Daoy (cell line): ENCODE measurements around the gene NELL1. TPM values are rescaled to one million over a fixed set of nuclear protein-coding genes. Genes with fewer than 3 reads are reported as not detected.

Source experiments
- DNase-seq: peaks from one replicate; pipeline ENCODE4 v3.0.0-alpha.2; 2015; ENCODE audit warnings: low read depth
- total RNA-seq: library from RNA; depleted of rRNA; stranded (reverse); fragments of >200 nt; shearing (Covaris generic); gene quantifications from 2 replicates; pipeline ENCODE4 v1.2.3, GENCODE V29; 2014

Gene NELL1
- total RNA-seq, 1 experiment from 2014 or later = not detected

DNA sequence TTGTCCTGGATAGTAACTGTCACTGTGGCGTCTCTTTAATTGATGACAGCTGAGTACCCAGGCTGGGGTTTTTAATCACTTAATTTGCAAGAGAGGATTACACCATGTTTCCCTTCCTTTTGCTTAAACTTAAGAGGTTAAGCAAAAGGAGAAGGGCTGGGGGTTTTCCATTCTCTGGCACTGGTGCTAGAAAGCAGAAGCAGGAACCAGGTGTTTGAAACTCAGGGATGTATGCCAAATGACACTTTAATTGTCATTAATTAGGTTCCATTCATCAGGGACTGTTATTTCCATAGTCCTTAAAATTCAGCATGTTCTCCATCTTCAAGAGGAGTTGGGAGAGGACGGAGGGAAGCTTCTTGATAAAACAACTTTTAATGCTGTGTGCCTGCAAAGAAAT, 746.2 kb downstream of the NELL1 start:
- no peak for DNase-seq

- DNase-seq = no peak
These were observed 752.4 kb downstream of the NELL1 start for GRCh38 chr11:21421711-21422329.

- DNase-seq = no peak
These were observed 757.5 kb downstream of the NELL1 start for GRCh38 chr11:21426931-21427330.

- no peak for DNase-seq
These were observed 758.3 kb downstream of the NELL1 start for GRCh38 chr11:21427726-21428125.

DNA sequence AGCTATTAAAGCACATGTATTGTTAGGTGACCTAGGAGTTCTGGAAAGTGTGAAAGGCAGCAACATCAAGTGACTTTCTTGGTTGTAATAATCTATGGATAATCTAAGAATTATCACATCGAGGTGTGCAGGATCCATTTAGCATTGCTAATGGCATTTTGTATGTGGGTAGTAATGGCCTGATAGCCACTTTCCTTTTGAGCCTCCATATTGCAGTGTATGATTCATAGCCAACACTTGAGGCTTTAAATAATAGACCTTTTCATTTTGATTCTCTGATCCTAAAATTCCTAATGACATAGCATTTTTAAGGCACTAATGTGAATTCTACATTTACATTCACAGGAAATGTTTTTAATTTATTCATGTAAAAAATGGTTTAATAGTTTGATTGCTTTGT, 759.4 kb downstream of the NELL1 start:
- DNase-seq = no peak

DNA sequence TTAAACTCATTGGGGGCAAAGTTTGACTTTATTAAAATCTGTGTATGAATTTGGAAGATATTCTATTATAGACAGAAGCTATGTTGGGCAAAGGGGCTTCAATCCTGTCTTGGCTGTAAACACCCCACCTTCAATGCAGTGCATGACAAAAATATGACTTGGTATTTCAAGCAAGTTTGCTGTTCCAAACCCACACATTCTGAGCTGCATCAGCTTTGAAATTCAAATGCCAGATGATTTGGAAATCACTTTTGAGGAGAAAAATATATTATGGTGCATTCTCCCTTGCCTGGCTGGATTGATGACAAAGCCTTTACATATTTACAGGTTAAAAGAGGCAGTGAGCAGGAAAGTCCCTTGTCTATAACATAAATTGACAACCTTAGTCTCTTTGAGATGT, 760.0 kb downstream of the NELL1 start:
- DNase-seq = no peak

- DNase-seq = no peak
These were observed 761.2 kb downstream of the NELL1 start for GRCh38 chr11:21430537-21430936.

GRCh38 chr11:21446939-21447590, 777.7 kb downstream of the NELL1 start:
- no peak for DNase-seq

- no peak for DNase-seq
These were observed 778.5 kb downstream of the NELL1 start for GRCh38 chr11:21447871-21448270.

GRCh38 chr11:21456186-21456585, 786.8 kb downstream of the NELL1 start:
- no peak for DNase-seq

- no peak for DNase-seq
These were observed 790.7 kb downstream of the NELL1 start for GRCh38 chr11:21460082-21460481.

DNA sequence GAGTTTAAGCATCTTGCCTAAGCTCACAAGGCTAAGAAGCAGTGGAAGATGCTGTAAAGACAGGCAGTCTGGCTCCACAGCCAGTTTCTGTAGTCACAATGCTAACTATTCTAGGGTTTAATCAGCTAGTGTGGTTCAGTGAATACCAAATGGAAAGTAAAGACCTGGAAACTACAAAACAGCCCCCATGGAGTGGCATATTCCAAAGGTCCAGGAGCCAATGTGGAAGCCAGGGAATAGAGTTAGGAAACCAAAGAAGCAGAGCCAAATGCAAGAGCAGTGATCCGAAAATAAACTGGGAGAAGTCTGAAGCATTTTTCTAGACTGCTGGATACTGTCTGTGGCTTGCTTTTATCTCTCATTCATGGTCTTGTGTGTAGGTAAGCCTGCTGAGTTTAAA, 792.3 kb downstream of the NELL1 start:
- no peak for DNase-seq

DNA sequence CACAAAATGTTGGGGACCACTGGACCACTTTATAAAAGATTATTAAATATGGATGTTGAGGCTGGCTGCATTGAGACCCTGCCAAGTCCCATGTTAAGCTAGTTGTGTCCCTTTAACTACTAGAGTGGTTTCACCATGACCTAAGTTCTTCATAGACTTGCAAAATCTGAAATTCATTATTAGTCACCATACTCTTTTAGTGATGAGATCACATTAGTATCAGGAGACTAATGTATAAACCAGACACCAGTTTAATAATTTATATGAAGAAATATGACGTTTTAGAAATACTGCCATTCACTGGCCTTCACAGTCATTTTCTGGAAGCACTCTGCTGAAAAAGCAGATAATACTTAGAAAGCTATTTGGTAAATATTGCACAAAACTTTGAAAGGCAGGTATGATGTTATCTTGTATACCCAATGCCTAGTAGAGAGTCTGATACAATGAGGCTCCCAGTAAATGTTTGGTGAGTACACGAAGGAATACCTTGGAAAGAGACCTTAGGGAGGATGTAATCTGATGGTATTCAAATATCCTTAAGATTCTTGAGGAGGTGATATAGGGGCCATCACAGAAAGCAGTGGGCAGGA, 795.3 kb downstream of the NELL1 start:
- no peak for DNase-seq

- no peak for DNase-seq
These were observed 795.8 kb downstream of the NELL1 start for GRCh38 chr11:21465203-21465602.

GRCh38 chr11:21465920-21466319, 796.5 kb downstream of the NELL1 start:
- no peak for DNase-seq

DNA sequence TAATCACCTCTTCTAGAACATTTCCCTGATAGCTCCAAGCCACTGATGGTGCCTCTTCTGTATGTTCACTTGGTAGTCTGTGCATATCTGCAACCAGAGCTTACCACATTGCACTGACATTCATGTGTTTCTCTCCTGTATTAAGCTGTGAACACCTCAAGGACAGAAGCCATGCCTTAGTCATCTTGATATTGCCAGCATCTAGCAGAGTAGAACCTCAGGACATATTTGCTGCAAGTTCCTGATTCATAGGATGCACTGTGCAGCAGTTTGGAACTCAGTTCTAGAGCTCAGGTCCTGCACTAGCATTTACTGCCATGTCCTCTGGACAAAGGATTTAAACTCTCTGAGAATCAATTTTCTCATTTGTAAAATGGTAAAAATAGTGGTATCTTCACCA, 801.1 kb downstream of the NELL1 start:
- no peak for DNase-seq

GRCh38 chr11:21472261-21472660, 802.9 kb downstream of the NELL1 start:
- no peak for DNase-seq

- no peak for DNase-seq
These were observed 805.1 kb downstream of the NELL1 start for GRCh38 chr11:21474529-21474928.

DNA sequence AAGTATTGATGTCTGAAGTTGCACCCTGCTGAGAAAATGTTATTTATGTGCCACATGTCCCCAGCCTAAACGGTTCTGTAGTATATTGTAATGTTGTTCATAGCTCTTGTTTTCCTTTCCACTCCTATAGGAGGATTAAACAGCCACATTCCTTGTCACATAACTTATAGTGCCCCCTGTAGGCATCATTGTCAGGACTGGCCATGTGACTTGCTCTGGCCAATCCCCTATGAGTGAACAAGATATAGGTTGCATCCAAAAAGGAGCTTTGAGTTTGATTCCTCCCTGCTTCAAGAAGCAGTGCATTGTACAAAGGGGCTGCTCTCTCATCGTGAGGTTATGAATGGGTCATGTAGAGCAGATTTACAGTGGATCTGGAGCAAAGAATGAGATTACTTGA, 805.9 kb downstream of the NELL1 start:
- no peak for DNase-seq

DNA sequence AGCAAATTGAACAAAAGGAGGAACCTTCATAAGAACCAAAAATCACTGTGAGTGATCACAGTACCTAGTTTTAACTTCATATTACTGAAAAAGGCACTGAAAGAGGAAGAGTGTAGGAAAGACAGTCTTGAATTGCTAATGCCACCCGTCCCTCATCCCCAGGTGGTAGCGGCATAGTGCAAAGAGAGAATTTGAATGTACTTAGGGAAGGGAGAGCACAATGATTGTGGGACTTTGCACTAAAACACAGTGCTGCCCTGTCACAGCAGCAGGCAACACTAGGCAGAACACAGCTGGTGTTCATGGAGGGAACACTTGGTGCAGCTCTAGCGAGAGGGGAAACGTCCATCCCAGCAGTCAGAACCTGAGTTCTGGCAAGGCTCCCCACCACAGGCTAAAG, 807.2 kb downstream of the NELL1 start:
- no peak for DNase-seq

- no peak for DNase-seq
These were observed 810.9 kb downstream of the NELL1 start for GRCh38 chr11:21480240-21480639.

GRCh38 chr11:21481255-21481654, 811.9 kb downstream of the NELL1 start:
- no peak for DNase-seq

DNA sequence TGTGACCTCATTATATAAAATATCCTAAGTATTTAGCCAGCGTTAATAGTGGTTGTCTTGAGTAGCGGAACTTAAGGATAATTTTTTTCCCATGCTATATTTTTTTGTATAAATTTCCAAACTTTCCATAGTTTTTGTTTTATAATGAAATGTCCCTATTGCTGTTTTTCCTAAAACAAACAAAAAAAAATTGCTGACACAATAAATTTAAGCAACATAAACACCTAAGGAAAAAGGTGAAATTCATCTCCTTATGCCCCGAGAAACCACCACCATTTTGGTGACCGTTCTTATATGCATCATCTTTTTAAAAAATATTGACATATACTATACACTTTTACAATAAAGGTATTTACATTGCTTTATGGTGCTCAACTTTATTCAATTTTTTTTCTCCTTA, 814.7 kb downstream of the NELL1 start:
- no peak for DNase-seq

DNA sequence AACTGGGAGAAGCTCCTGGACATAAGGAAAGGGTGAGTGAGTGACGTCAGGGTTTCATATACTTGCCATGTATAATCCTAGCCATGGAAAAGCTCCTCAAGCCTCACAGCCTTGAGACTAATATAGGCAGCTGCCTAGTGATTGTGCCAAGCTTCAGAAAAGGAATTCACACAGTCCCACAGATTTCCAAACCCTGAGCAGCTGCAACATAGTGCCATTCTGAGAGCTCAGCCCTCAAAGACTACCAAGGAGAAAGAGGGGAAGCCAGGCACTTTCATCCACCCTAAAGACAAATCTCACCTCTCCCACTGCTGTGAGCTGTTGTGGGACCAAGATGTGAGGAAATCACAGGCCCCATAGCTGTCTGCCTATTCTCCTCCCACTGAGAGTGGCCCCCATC, 815.6 kb downstream of the NELL1 start:
- no peak for DNase-seq
